HG02759 (cell line): ENCODE data around the gene MICAL3.
A peak's percentile ranks its signal among the peaks of the same experiment; 100 is the strongest.
"Not testable (repeated sequence)": the region's sequence is repeated elsewhere in the genome, so short reads cannot be mapped to it uniquely, and the experiment has no call there.

Experiments
- ATAC-seq: cut with Tn5 transposase; IDR thresholded peaks from one replicate; pipeline ENCODE4 v1.9.1; 2021; ENCODE audit warnings: mild to moderate bottlenecking, moderate library complexity; ENCODE audit not compliant: unreplicated experiment

MICAL3 gene

GRCh38 chr22:18024276-18024939 lies at the start of gene MICAL3:
MICAL3 (minus strand) TSS chr22:18024561; CDS start chr22:17906812, 117,749 bp downstream.
- ATAC-seq: peak; percentile 47

GRCh38 chr22:18073927-18074326 lies 49.6 kb upstream of the MICAL3 start:
- not testable (repeated sequence) for ATAC-seq

- ATAC-seq: no peak
Measured at GRCh38 chr22:18073467-18073866, 49.1 kb upstream of the MICAL3 start.

GRCh38 chr22:18071968-18072310 lies 47.6 kb upstream of the MICAL3 start:
- no peak for ATAC-seq

- ATAC-seq: not testable (repeated sequence)
Measured at GRCh38 chr22:18071307-18071967, 47.1 kb upstream of the MICAL3 start.

GRCh38 chr22:18070556-18071306 lies 46.4 kb upstream of the MICAL3 start:
- ATAC-seq: no peak

GRCh38 chr22:18070041-18070440 lies 45.7 kb upstream of the MICAL3 start:
- ATAC-seq: no peak

- ATAC-seq: no peak
Measured at GRCh38 chr22:18069041-18069440, 44.7 kb upstream of the MICAL3 start.

- ATAC-seq: no peak
Measured at GRCh38 chr22:18068381-18068988, 44.1 kb upstream of the MICAL3 start.

GRCh38 chr22:18067548-18068341 lies 43.4 kb upstream of the MICAL3 start:
- no peak for ATAC-seq

- no peak for ATAC-seq
Measured at GRCh38 chr22:18067121-18067520, 42.8 kb upstream of the MICAL3 start.

- ATAC-seq: no peak
Measured at GRCh38 chr22:18066181-18066859, 42.0 kb upstream of the MICAL3 start.

- ATAC-seq: no peak
Measured at GRCh38 chr22:18065256-18065655, 40.9 kb upstream of the MICAL3 start.

- no peak for ATAC-seq
Measured at GRCh38 chr22:18064636-18065035, 40.3 kb upstream of the MICAL3 start.

- ATAC-seq: not testable (repeated sequence)
Measured at GRCh38 chr22:18063715-18064114, 39.4 kb upstream of the MICAL3 start.

- ATAC-seq: no peak
Measured at GRCh38 chr22:18063306-18063705, 38.9 kb upstream of the MICAL3 start.

GRCh38 chr22:18062421-18062820 lies 38.1 kb upstream of the MICAL3 start:
- no peak for ATAC-seq

GRCh38 chr22:18060646-18061620 lies 36.6 kb upstream of the MICAL3 start:
- peak; percentile 34 for ATAC-seq

- no peak for ATAC-seq
Measured at GRCh38 chr22:18059991-18060390, 35.6 kb upstream of the MICAL3 start.
